NCI-H2196 treated with DMSO at 0.1 percent for 48 hours (cell line): ENCODE data around the gene LRRC47.
"Not testable (repeated sequence)": the region's sequence is repeated elsewhere in the genome, so short reads cannot be mapped to it uniquely, and the experiment has no call there.

Experiments used
- DNase-seq: peaks from one replicate; lab custom pipeline; 2025; ENCODE audit not compliant: unreplicated experiment; lab: John Stamatoyannopoulos, UW

LRRC47 gene

GRCh38 chr1:3748316-3748900 lies 47.9 kb downstream of the LRRC47 start:
- DNase-seq, result not testable (repeated sequence)

- DNase-seq, result no peak
Observed at GRCh38 chr1:3747903-3748302, 48.4 kb downstream of the LRRC47 start.

GRCh38 chr1:3747522-3747848 lies 48.8 kb downstream of the LRRC47 start:
- no peak for DNase-seq

GRCh38 chr1:3746830-3747521 lies 49.3 kb downstream of the LRRC47 start:
- peak; percentile 79 for DNase-seq

GRCh38 chr1:3746389-3746829 lies 49.9 kb downstream of the LRRC47 start:
- DNase-seq, result no peak

- no peak for DNase-seq
Observed at GRCh38 chr1:3745590-3746381, 50.5 kb downstream of the LRRC47 start.

- DNase-seq, result no peak
Observed at GRCh38 chr1:3745071-3745470, 51.2 kb downstream of the LRRC47 start.

- no peak for DNase-seq
Observed at GRCh38 chr1:3744646-3745045, 51.7 kb downstream of the LRRC47 start.

GRCh38 chr1:3743826-3744225 lies 52.5 kb downstream of the LRRC47 start:
- DNase-seq, result no peak

GRCh38 chr1:3743421-3743820 lies 52.9 kb downstream of the LRRC47 start:
- no peak for DNase-seq

GRCh38 chr1:3742439-3743298 lies 53.6 kb downstream of the LRRC47 start:
- DNase-seq, result no peak

GRCh38 chr1:3741566-3742438 lies 54.5 kb downstream of the LRRC47 start:
- no peak for DNase-seq

GRCh38 chr1:3740752-3741151 lies 55.5 kb downstream of the LRRC47 start:
- no peak for DNase-seq

GRCh38 chr1:3740042-3740441 lies 56.3 kb downstream of the LRRC47 start:
- no peak for DNase-seq

- DNase-seq, result no peak
Observed at GRCh38 chr1:3738943-3739342, 57.4 kb downstream of the LRRC47 start.

GRCh38 chr1:3736708-3737107 lies 59.6 kb downstream of the LRRC47 start:
- DNase-seq, result no peak

- no peak for DNase-seq
Observed at GRCh38 chr1:3736131-3736561, 60.2 kb downstream of the LRRC47 start.

- no peak for DNase-seq
Observed at GRCh38 chr1:3735688-3736087, 60.6 kb downstream of the LRRC47 start.

- no peak for DNase-seq
Observed at GRCh38 chr1:3735027-3735681, 61.1 kb downstream of the LRRC47 start.

GRCh38 chr1:3734602-3735001 lies 61.7 kb downstream of the LRRC47 start:
- no peak for DNase-seq
